Brain pericyte (primary cell): ENCODE results near the gene CSMD2.

Source experiments
- DNase-seq: peaks from one replicate; pipeline ENCODE4 v3.0.0-alpha.2; 2012; ENCODE audit warnings: low read depth, low spot score

Gene CSMD2

DNA sequence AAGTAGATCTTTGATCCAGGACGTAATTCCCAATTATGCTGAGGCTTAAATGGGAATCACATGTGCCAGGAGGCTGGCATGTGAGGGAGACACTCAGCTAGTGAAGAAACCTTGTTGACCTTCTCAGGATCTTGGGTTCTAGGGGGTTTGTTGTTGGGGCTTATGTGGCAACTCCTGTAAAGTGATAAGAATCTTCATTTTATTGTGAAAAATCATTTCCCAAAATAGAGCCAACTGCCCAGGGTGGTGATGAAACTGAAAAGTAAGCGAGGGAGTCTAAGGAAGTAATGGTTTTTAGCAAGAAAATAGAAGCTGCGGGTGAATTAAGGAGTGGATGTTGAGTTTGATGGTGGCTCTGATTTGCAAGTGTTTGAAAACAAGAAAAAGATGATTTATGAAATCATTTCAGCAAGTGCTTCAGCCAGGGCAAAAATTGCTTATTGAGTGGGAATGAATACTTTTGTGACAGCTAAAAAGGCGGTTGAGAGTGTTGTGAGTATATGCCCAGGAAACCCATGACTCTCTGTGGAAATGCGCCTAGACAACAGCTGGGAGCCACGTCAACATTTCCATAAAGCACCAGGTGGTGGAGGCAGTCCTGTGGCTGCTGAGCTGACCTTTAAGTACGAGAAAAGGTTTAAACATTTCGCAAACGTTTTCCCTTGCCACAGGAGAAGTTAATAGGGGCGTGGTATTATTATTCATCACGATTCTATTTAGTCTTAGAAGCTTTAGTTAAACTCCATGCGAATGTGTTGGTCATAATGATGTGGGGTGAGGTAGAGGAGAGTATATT, 198.5 kb downstream of the CSMD2 start:
- DNase-seq = no peak

DNA sequence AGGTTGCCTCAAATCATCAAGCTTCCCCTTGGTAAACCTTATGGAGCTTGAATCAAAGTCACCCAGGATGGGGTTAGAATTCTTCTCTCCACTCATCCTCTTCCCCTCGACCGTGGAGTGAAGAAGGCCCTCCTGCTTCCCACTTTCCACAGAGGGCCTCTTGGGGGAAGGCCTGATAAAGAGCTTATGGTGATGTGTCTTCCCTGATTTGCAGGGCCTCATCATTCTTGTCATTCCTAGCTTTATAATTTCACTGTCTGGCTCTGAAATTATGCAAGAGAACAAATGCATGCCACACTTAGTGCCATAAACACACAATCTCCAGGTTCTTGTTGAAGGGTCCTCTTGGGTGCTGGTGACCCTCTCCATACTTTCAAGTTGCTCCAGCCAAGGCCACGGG, 199.9 kb downstream of the CSMD2 start:
- DNase-seq = no peak

DNA sequence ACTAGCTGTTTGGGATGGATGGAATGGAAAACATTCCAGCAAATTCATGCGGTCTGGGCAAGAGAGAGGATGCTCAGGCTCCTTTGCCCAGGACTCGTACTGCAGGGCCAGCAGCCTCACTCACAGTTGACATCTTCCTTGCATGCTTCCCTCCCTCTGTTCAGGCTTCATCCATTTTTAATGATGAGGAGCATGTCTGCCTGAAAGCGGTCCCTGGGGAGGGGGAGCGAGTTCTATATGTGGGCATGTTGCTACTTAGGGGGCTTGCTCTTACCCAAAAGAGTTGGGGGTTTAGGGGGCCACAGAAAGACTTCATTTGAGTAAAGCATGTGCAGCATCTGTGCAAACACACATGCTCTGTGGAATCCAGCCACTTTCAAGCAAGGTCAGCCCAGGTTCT, 203.0 kb downstream of the CSMD2 start:
- DNase-seq = no peak

DNA sequence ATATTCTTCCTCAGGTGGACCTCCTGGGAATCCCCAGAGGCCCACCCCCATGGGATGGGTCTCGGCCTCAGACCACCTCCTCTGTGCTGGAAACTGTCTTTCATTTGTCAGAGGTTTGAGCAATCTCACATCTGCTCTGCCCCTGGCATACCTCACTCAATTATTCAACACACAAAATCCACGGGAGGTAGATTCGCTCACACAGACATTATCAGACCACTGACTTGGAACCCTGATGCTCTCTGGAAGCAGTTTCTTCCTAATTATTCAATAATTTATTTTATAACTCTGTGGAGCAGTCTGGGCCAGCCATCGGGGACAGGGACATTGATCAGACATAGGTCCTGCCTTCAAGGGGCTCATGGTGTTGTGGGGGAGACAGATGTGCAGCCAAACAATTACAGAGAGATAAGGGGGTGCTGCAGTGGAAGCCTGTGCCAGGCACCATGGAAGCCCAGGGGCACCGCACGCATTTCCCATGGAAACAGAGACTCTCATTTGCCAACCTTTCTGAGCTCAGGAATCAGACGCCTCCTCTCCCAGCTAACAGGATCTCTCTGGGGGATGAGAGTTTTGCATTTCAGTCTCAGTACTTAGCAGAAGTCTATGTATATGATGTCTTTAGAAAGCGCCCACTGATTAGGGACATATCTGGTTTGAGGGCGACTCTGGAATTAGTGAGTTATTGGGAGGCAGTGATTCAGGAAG, 204.7 kb downstream of the CSMD2 start:
- DNase-seq = no peak

DNA sequence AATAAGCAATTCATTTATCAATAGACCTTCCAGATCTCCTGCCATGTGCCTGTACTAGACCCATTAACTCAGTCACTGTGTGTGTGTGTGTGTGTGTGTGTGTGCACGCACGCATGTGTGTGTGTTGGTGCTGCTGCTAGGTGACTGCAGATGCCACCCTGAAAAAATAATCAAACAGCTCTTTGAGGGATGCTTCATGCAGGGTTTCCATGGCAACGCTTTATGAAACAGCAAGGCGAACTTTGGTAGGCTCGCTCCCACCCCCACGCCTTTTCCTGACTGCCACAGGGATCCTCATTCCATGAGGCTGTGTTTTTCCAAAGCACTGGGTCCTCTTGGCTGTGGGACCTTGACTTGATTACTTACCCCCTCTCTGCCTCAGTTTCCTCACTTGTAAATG, 207.2 kb downstream of the CSMD2 start:
- no peak for DNase-seq

DNA sequence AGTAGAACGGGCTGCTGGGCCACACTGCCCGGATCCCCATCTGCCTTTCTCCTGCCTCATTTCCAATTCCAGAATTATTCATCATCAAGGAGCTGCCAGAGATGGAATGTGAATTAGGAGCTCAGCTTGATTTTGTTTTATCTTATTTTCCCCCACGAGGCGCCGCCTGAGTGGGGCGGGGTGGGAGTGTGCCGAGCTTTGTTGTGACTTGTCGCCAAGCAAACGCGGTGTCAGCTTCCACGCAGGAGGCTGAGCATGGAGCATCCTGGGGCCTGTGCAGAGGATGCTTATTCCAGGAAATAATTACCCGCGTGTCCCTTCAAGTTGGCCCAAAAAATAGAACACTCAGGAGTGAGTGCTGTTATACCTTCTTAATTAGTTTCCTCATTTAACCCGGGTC, 209.9 kb downstream of the CSMD2 start:
- no peak for DNase-seq

DNA sequence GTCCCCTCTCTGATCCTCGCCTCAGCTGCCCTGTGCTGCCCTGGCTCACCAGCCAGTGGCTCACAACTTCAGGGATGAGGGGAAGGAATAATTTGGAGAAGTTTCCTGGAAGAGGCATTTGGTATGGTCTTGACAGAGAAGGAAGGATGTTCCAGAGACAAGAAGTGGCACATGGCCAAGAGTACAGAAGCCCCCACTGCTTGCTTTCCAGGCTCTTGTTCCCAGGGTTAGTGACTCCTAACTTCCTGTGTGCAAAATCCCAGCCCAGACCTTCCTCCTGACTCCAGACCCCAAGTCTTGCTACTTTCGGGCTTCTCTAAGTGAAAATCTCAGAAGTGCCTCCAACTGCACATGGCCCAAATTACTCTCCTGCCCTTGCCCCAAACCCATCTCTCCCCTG, 215.5 kb downstream of the CSMD2 start:
- DNase-seq = no peak

DNA sequence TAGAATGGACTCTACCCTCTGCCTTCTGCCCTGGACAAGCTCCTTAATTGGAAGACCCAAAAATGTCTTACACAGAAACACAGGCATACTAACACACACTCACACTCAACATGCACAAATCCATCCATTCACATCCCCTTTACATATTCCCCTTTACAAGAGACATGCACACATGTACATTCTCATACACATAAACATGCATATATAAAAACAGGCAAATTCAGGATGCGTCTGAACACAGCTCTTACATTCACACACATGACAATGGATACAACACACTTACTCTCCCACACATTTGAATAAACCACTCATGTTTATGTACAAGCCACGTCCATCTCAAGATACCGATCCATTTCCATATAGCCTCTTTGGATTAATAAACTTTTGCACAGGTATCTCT, 216.7 kb downstream of the CSMD2 start:
- DNase-seq = no peak

DNA sequence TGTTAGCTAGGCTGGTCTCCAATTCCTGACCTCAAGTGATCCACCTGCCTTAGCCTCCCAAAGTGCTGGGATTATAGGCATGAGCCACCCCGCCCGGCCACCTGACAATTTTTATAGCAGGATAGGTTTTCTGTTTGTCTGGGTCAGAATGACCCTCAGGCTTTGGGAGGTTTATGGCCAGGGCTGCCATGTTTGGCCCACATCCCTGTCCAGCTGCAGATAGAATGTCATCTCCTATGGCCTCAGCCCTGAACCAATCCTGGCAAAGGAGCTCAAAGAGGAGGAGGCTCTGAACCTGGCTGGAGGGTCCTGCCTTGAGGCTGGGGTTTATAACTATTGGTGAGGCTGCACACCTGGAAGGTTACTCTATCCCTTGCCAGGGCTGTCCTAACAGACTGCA, 218.2 kb downstream of the CSMD2 start:
- no peak for DNase-seq

DNA sequence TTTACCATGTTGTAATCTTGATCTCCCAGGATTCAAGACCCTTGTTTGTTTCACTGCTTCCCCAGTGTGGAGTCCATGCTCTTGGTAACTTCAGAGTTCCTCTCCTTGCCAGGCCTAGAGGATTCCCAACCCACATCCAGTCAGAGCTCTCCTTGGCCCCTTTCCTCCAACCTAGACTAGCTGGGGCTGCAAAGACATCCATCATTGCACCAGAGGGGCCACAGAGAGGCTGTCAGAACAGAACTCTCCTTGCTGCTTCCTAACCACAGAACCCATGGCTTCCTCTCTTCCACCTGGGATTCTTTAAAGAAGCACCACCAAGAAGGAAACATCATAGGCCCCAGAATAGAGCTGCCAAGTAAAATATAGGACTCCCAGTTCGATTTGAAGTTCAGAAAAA, 220.2 kb downstream of the CSMD2 start:
- no peak for DNase-seq

DNA sequence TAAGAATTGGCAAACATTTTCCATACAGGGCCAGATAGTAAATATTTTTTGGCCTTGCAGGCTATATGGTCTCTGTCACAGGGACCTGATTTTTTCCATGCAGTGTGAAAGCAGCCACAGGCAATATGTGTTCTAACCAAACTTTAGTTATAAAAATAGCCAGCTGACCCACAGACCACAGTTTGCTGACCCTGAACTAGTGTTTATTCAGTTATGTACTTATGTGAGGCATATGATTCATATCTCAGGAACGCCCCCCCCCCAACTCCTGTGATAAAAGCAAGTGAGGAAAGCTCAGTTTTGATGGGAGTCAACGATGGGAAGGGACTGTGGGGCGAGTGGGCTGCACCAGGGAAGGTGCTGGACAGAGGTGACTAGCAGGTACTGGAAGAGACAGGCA, 221.1 kb downstream of the CSMD2 start:
- no peak for DNase-seq

DNA sequence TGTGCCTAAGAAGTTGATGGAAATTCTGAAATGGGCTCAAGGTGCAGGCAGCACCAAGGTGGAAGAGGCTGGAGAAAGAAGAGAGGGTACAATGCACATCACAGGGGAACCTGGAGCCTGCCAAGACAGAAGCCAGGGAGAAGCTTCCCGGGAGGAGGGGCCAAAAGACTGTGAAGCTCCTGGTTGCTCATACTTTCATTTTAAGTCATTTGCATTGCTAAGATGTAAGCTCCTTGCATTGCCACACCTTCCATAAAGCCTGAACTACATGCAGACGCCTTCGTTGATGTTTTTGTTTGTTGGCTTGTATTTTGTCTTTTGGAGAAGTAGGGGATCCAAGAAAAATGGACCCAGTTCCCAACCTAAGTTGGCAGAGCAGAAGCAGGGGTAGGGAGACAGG, 232.2 kb downstream of the CSMD2 start:
- no peak for DNase-seq

DNA sequence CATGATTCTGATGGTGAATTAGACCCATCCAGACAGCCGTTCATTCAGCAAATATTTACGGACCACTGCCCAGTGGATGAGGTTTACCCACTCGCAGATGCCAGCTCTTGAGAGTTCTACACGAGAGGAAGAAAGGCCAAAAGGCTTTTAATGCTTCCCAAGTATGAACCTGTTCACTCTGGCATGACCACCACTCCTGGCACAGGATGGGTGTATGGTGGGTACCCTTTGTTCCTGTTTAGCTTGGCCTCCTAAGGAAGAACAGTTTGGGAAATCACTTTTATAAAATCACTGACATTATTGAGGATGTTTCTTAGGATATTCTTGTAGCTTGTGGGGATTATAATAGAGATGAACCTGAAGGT, 233.9 kb downstream of the CSMD2 start:
- no peak for DNase-seq

DNA sequence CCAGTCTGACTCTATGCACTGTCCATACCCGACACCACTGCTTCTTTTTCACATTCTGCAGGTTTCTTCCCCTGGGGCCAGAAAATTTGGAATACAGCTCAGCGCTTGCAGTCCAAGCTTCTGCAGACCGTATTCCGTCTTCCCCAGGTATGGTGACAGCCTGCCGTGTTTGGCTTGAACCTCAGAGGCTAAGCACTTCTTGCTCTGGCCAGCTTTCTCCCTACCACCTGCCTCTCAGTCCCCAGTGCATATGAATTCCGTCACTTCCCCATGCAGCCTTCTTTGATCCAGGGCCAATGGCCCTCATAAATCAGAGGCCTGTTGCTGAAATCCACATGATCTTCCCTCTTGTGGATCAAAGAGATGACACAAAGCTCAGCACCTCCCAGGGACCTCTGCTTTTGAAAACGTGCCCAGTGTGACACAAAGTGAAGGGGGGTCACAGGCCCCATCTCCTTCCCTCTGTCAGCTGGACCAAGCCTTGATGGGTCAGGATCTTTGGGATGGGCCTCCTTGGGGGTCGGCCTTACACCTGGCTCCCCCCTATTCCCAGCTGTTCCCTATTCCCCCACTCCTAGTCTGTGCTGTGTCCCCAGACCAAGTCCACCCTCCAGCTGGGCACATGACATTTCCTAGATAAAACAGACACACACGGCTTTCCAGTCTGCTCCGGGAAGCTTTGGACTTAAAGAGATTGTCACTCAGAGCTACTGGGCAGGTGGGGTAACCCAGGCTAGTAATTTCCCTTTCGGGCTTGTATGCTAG, 234.5 kb downstream of the CSMD2 start:
- DNase-seq = no peak

DNA sequence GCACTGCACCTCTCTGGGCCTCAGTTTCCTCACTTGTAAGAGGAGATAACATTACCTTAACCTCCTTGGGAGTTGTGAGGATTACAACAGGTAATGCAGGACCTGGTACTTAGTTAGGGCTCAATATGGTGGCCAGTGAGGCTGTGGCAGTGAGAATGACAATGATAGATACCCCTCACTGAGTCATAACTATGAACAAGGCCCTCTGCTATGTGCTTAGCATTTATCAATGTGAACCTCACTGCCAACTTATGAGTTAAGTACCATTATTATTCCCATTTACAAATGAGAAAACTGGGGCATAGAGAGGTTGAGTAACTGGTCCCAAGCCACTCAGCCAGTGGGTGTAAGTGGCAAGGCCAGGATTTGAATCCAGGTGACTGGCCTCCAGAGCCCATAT, 236.8 kb downstream of the CSMD2 start:
- DNase-seq = no peak

DNA sequence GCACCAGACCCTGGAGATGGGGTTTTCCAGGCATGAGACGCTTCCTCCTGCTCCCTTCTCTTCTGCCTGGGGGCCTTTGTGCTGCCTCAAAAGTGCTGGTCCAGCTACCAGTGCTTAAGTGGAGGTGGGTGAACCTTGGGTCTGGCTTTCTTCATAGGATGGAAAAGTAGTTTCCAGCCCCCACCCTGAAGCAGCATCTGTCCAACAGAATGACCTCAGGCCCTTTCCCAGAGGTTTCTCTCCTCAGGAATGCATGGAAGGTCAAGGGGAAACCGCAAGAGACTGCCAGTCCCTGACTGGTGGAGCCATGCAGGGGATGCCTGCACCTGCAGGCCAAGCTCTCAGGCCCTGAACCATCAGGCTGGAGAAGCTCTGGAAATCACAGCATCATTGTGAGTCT, 237.3 kb downstream of the CSMD2 start:
- DNase-seq = no peak

DNA sequence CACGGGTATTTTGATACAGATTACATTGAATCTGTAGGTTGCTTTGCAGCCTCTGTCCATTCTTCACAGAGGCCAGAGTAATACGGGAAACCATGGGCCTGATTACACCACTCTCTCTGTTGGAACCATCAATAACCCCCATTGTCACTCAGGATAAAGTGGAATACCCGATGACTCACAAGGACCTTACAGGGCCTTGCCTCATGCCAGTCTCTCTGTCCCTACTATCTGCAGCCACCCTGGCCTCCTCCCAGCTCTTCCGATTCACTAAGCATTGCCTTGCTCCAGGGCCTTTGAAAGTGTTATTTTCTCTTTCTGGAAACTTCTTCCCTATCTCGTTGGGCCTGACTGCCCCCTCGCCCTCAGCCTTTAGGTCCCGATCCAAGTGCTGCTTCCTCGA, 239.4 kb downstream of the CSMD2 start:
- no peak for DNase-seq

DNA sequence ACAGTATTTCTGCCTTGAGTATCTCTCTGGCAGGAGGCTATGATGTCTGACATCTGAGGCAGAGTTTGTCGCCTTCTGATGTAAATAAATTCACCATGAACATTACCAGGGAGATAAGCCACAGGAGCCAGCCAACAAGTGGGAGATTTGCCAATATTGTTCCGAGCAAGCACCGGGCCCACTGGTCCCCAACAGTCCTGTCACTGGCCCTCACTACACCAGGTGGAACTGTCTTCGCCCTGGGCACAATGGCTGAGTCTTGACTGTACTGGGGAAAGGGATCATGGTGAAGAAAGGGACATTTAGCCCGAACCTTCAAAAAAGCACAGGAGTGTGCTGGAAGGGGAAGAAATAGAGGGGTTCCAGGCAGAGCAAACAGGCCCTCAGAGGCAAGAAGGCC, 243.7 kb downstream of the CSMD2 start:
- DNase-seq = no peak

DNA sequence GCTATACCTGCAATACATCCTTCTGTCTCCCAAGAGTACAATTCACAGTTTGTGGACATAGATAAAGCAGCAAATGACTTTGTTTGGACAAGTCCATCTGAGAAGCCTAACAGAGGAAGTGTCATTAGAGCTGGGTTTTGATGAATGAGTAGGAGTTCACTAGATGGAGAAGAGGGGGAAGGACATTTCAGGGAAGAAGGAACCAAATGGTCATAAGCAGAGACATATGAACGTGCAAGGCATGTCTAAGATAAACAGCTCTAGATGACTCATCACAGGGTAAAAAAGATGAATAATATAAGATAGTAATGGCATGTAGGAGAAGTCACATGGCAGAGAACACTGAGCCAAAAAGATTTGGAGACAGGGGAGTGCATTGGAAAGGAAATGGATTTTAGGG, 246.7 kb downstream of the CSMD2 start:
- DNase-seq = no peak

DNA sequence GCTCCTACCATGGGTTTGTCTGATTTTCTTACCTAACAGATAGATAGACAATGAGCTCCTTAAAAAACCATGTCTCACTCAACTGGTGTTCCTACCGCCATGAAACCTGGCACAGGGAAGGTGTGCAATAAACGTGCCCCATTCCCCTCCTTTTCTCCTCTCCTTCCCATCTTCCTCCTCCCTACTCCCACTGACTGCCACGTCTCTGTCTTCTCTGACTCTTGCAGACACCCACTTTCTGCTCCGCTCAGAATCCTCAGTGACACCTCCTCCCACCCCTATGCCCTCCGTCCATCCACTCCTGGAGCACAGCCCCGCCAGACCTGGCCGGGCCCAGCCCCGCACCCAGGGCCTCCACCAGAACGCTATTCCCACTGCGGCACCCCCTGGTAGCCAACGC, 248.2 kb downstream of the CSMD2 start:
- no peak for DNase-seq

DNA sequence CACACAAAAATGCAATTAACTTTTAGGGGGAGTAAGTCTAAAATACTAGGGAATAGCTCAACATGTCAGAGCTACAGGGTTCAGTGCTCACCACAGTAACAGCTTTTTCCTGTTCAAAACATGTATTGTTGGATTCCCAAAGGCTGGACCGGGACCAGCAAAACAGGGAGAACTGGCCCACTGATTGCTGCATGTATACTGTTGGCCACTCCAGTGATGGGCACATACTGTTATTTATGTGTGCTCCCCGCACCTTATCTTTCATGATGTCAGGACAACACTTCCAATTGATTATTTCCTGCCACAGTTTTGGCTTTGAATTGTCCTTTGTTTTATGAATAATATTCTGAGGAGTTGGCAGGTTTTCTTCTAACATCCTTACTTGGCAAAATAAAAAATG, 250.5 kb downstream of the CSMD2 start:
- DNase-seq = no peak

DNA sequence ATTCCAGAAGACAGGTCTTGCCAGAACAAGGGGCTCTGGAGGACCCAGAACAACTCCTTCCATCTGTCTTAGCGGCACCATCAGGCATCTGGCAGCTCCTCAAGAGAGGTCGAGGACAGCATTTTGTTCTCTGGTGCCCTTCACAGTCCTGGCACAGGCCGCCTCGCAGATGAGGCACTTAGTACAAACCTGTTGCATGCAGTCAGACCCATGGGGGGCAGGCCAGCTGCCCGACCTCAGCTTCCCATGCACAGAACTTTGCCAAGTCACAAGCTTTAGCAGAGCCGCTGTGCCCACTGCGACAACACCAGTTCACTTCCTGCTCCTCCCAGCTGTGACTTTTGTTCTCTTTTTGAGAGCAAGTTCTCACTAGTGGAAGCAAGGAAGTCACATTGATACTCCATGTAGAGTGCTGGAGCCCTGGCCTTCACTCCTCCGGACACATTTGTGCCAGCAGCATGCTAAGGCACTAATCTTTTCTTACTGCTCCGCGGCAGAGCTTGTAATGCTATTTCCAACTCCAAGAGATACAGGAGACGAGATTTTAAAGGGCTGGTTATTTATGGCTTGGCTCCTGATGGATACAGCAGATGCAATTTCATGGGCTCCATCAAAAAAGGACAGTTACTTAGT, 256.6 kb downstream of the CSMD2 start:
- no peak for DNase-seq
